Measurements from ENCODE around the gene AIM2.
A peak's percentile ranks its signal among the peaks of the same experiment; 100 is the strongest.
"Not testable (repeated sequence)": the region's sequence is repeated elsewhere in the genome, so short reads cannot be mapped to it uniquely, and the experiment has no call there.

AIM2 gene

DNA sequence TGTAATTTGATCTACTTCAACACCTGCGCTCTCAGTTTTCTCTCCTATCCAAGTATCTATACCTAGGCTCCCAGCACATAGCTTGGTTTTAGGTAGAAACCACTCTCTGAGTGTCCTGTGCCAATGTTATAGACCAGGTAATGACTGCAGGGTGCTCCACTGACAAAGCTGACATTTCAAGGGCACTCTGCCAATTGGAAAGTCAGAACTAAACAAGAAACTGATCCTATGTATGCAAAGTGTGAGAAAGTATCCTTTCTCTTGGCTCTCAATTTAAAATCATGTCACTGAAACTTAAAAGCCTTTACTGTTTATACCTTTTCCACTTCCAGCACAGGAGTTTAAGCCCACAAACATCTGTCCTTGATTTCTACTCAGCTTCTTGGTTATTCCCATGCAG, 45.0 kb upstream of the AIM2 start:
- no peak overlapping the region for H3K4me2 ChIP-seq (ENCODE audit: low read depth, low read length)
- H4K20me1 ChIP-seq (ENCODE audit: insufficient read depth, low read length), result no peaks in the 10 kb centered on the region
- TF ChIP-seq, protein P1, sequence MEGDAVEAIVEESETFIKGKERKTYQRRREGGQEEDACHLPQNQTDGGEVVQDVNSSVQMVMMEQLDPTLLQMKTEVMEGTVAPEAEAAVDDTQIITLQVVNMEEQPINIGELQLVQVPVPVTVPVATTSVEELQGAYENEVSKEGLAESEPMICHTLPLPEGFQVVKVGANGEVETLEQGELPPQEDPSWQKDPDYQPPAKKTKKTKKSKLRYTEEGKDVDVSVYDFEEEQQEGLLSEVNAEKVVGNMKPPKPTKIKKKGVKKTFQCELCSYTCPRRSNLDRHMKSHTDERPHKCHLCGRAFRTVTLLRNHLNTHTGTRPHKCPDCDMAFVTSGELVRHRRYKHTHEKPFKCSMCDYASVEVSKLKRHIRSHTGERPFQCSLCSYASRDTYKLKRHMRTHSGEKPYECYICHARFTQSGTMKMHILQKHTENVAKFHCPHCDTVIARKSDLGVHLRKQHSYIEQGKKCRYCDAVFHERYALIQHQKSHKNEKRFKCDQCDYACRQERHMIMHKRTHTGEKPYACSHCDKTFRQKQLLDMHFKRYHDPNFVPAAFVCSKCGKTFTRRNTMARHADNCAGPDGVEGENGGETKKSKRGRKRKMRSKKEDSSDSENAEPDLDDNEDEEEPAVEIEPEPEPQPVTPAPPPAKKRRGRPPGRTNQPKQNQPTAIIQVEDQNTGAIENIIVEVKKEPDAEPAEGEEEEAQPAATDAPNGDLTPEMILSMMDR (IDR thresholded peaks at IDR 0.05; ENCODE audit: low read length), result no peak
- TF ChIP-seq EZH2 (optimal IDR thresholded peaks at IDR 0.05; ENCODE audit: low read depth, low read length) (no peak), EZH2phosphoT487 (IDR thresholded peaks at IDR 0.05; ENCODE audit: low read length) (no peak)
- no peak overlapping the region for H3K9ac ChIP-seq (ENCODE audit: low read length)
- H3K4me1 ChIP-seq (ENCODE audit: low read length), result no peaks in the 10 kb centered on the region
- H3F3A ChIP-seq (ENCODE audit: insufficient read depth, low read length), result no peaks in the 10 kb centered on the region
- no peak overlapping the region for H3K4me3 ChIP-seq (ENCODE audit: low read length)
- no peaks in the 10 kb centered on the region for H3K9me3 ChIP-seq (replicated peaks; ENCODE audit: insufficient read depth, low read length)
- H3K9me2 ChIP-seq (replicated peaks; ENCODE audit: insufficient read depth, low read length), result 0 out of 2 replicates have a peak, but pooled peaks cover 3% of the 10 kb centered on the region
- no peak for DNase-seq
- H3K27ac ChIP-seq (ENCODE audit: low read length), result no peak overlapping the region
- H3K79me2 ChIP-seq (ENCODE audit: low read length), result no peaks in the 10 kb centered on the region
- no peak overlapping the region for H2AFZ ChIP-seq (ENCODE audit: low read length)
- H3K36me3 ChIP-seq (replicated peaks; ENCODE audit: insufficient read depth, low read length), result no peaks in the 10 kb centered on the region
- H3K27me3 ChIP-seq (replicated peaks; ENCODE audit: insufficient read depth, low read length), result no peaks in the 10 kb centered on the region

DNA sequence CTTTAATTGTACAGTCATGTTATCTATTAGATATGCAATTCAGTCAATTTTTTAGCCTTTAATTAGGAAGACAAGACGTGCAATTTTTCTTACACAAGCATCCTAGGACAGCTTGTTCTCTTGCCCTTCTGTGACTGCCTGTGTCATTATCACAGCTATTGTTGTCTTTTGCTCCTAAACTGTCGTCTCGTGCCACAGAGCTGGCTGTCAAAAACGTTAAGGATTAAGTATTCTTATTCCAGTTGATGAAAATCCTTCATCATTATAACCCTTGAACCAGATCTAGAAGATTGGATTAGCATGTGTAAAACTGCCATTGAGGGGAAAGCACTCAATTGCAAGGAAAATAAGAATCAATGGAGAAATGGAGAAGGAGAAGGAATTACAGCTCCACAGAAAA, 43.8 kb upstream of the AIM2 start:
- Histone ChIP-seq H3K9ac (ENCODE audit: low read length) (no peak overlapping the region), H3K27me3 (replicated peaks; ENCODE audit: insufficient read depth, low read length) (no peaks in the 10 kb centered on the region), H3F3A (ENCODE audit: insufficient read depth, low read length) (no peaks in the 10 kb centered on the region), H3K36me3 (replicated peaks; ENCODE audit: insufficient read depth, low read length) (no peaks in the 10 kb centered on the region), H4K20me1 (ENCODE audit: insufficient read depth, low read length) (no peaks in the 10 kb centered on the region), H3K79me2 (ENCODE audit: low read length) (no peaks in the 10 kb centered on the region), H3K9me2 (replicated peaks; ENCODE audit: insufficient read depth, low read length) (0 out of 2 replicates have a peak, but pooled peaks cover 3% of the 10 kb centered on the region), H3K4me1 (ENCODE audit: low read length) (no peaks in the 10 kb centered on the region), H3K9me3 (replicated peaks; ENCODE audit: insufficient read depth, low read length) (no peaks in the 10 kb centered on the region), H3K4me3 (ENCODE audit: low read length) (no peak overlapping the region), H2AFZ (ENCODE audit: low read length) (no peak overlapping the region), H3K27ac (ENCODE audit: low read length) (no peak overlapping the region), H3K4me2 (ENCODE audit: low read depth, low read length) (no peak overlapping the region)
- TF ChIP-seq, protein P1 (IDR thresholded peaks at IDR 0.05; ENCODE audit: low read length), result no peak
- TF ChIP-seq EZH2phosphoT487 (IDR thresholded peaks at IDR 0.05; ENCODE audit: low read length) (no peak), EZH2 (optimal IDR thresholded peaks at IDR 0.05; ENCODE audit: low read depth, low read length) (no peak)
- DNase-seq, result no peak

DNA sequence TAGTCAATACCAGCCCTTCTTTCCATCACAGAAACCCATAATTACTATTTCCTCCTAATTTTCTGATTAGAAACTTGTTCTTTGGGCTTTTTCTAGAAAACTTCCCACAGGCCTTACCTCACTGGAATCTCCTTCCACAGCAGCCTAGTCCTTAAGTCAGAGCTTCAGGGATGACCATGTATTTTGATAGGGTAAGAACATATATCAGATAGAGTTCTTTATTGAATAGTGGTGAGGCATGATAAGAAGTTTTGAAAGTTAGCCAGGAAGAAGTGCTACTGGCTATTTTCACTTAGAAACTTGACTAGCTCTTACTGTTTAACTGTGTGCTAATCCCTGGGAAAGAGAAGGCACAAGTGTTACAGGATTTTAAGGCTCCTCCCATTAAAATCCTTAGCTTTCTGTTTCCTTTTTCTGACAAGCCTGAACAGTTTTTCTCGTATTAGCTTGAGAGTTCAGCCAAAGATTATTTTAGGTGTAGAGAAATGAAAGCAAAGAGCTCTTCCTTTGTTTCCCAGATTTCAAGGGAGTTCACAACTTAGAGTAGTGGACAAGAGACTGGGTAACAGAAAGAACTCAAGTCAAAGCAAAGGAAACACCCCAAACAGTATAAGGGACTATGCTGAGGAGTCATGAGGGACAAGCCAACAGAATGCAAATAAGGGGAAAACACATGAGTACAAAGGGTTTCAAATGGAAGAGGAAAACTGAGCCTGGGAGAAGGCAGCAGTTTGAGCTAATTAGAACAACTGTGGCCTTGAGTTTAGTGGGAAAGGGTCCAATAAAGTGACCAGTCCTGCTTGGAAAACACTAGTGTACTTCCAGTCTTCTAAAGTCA, 37.2 kb upstream of the AIM2 start:
- H3K79me2 ChIP-seq (ENCODE audit: low read length), result no peaks in the 10 kb centered on the region
- H4K20me1 ChIP-seq (ENCODE audit: insufficient read depth, low read length), result no peaks in the 10 kb centered on the region
- no peaks in the 10 kb centered on the region for H3K36me3 ChIP-seq (replicated peaks; ENCODE audit: insufficient read depth, low read length)
- DNase-seq, result no peak
- H3K9me3 ChIP-seq (replicated peaks; ENCODE audit: insufficient read depth, low read length), result no peaks in the 10 kb centered on the region
- no peak overlapping the region for H2AFZ ChIP-seq (ENCODE audit: low read length)
- no peaks in the 10 kb centered on the region for H3K4me1 ChIP-seq (ENCODE audit: low read length)
- no peak overlapping the region for H3K9ac ChIP-seq (ENCODE audit: low read length)
- H3K27ac ChIP-seq (ENCODE audit: low read length), result no peak overlapping the region
- no peaks in the 10 kb centered on the region; the same call in 1 of the 2 replicates for H3K27me3 ChIP-seq (replicated peaks; ENCODE audit: insufficient read depth, low read length)
- peak overlapping the region; percentile 3; the same call in 1 of the 2 replicates for H3K4me2 ChIP-seq (ENCODE audit: low read depth, low read length)
- no peak overlapping the region for H3K4me3 ChIP-seq (ENCODE audit: low read length)
- no peaks in the 10 kb centered on the region for H3F3A ChIP-seq (ENCODE audit: insufficient read depth, low read length)
- TF ChIP-seq EZH2phosphoT487 (IDR thresholded peaks at IDR 0.05; ENCODE audit: low read length) (no peak), EZH2 (optimal IDR thresholded peaks at IDR 0.05; ENCODE audit: low read depth, low read length) (no peak)
- TF ChIP-seq, protein P1 (IDR thresholded peaks at IDR 0.05; ENCODE audit: low read length), result no peak
- no peaks in the 10 kb centered on the region for H3K9me2 ChIP-seq (replicated peaks; ENCODE audit: insufficient read depth, low read length)

DNA sequence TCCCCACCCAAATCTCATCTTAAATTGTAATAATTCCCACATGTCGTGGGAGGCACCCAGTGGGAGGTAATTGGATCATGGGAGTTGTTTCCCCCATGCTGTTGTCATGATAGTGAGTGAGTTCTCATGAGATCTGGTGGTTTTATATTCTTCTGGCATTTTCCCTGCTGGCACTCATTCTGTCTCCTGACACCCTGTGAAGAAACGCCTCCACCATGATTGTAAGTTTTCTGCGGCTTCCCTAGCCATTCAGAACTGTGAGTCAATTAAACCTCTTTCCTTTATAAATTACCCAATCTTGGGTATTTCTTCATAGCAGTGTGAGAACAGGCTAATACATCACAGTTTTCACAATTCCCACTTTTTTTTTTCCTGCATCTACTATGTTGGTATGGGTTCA, 26.5 kb upstream of the AIM2 start:
- H3K4me2 ChIP-seq (ENCODE audit: low read depth, low read length); H3K4me3 ChIP-seq (ENCODE audit: low read length); H3K4me1 ChIP-seq (ENCODE audit: low read length); H3K9ac ChIP-seq (ENCODE audit: low read length); DNase-seq; H3K9me3 ChIP-seq (replicated peaks; ENCODE audit: insufficient read depth, low read length); H3K27ac ChIP-seq (ENCODE audit: low read length); H3F3A ChIP-seq (ENCODE audit: insufficient read depth, low read length); H3K36me3 ChIP-seq (replicated peaks; ENCODE audit: insufficient read depth, low read length); H3K79me2 ChIP-seq (ENCODE audit: low read length); H3K9me2 ChIP-seq (replicated peaks; ENCODE audit: insufficient read depth, low read length); H4K20me1 ChIP-seq (ENCODE audit: insufficient read depth, low read length); H3K27me3 ChIP-seq (replicated peaks; ENCODE audit: insufficient read depth, low read length); H2AFZ ChIP-seq (ENCODE audit: low read length): not testable (repeated sequence)

All from MM.1S (cell line).